Globus pallidus (tissue), 1 donor: Measurements from ENCODE around the gene PIBF1.
"Not testable (repeated sequence)": the region's sequence is repeated elsewhere in the genome, so short reads cannot be mapped to it uniquely, and the experiment has no call there.

Source experiments
- DNase-seq: peaks from one replicate; pipeline ENCODE4 v3.0.0-alpha.2; 2015; ENCODE audit warnings: low spot score

Gene PIBF1

DNA sequence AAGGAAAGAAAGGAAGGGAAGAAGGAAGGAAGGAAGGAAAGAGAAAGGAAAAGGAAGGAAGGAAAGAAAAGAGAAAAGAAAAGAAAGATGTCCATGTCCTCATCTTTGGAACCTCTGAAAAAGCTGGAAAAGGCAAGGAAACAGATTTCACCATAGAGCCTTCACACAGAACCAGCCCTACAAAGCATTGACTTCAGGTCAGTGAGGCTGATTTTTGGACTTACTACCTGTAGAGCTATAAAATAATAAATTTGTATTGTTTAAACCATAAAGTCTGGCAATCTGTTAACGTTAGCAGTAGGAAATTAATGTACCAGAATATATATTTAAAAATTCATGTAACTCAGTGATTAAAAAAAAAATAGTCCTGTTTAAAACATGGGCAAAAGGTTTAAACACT is 130.0 kb downstream of the PIBF1 start:
- DNase-seq: no peak

DNA sequence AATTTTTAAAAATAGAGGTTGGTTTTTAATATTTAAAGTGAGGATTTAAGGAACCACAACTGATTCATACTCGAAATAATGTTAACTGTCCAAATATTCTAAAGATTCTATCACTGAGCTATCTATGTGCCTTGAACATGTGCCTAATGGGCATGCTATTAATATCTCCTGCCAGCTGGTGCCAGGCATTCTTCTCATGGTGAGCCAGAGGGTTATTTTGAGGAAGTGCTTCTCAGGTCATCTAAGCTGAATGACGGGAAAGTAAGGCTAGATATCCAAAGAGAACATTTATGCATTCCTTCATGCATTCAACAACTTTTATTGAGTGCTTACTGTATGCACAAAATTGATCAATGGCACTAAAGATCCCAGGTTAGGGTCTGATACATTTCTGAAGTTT is 138.2 kb downstream of the PIBF1 start:
- no peak for DNase-seq

DNA sequence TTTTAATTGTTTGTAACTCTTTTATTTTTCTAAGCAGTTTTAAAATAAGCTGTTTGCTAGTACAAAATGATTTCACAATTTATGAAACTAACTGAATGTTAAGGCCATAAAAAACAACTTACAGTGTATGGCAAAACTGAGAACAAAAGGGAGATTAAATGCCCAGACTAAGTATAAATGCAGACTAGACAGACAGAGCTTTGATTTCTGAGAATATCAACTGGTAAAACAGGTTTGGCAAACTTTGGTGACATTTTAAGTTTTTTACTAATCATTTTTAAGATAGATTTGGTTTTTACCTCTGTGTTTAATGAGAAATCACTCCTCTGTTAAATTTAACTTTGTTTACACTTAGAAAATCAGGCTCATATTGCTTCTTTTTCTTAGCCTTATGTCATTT is 149.4 kb downstream of the PIBF1 start:
- DNase-seq: no peak

DNA sequence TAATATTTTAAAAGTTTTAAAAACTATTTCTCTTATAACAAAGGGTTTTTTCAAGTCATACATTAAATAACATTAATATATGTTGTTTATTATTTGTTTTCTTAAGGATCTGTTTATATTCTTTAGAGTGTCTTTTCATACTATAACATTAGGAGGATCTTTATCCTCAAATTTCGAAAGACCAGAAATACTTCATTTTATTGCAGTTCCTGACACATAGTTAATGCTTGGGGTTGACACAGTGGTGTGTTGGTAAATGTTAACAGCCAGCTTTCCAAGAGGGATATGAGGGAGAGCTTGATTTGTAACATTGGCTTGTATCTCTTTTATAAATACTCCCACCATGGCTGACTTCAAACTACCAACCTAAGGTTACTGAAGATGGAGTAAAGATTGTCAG is 150.3 kb downstream of the PIBF1 start:
- DNase-seq: no peak

DNA sequence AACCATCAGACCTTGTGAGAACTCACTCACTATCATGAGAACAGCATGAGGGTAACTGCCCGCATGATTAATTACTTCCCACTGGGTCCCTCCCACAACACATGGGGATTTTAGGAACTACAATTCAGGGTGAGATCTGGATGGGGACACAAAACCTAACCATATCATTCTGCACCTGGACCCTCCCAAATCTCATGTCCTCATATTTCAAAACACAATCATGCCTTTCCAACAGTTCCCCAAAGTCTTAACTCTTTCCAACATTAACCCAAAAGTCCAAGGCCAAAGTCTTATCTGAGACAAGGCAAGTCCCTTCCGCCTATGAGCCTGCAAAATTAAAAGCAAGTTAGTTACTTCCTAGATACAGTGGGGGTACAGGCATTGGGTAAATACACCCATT is 164.3 kb downstream of the PIBF1 start:
- DNase-seq: not testable (repeated sequence)

DNA sequence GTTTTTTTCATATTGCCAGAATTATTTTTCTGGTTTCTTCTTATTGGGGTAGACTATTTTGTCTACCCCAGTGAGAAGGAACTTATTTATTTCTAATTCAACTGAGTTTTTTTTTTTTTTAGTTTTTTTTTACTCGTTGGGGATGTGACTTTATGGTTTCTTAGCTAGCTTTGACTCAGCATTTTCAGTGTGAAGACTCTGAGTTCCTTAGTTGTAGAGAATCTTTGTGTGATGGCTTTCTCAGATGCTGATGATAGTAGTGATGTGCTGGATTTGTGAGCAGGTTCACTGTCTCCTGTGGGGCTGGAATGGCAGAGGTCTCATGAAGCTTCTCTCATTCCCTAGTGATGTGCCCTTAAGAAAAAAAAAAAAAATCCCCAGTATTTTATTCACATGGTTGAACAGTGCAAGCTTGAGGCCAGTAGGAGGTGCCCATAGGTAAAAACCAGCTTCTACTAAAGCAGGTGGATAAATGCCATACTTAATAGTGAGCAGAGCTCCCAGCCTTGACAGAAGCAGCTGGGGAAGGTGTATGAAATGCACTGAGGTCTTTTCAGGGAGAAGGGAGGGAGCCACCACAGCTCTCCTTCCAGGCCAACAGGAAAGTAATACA is 170.7 kb downstream of the PIBF1 start:
- no peak for DNase-seq

DNA sequence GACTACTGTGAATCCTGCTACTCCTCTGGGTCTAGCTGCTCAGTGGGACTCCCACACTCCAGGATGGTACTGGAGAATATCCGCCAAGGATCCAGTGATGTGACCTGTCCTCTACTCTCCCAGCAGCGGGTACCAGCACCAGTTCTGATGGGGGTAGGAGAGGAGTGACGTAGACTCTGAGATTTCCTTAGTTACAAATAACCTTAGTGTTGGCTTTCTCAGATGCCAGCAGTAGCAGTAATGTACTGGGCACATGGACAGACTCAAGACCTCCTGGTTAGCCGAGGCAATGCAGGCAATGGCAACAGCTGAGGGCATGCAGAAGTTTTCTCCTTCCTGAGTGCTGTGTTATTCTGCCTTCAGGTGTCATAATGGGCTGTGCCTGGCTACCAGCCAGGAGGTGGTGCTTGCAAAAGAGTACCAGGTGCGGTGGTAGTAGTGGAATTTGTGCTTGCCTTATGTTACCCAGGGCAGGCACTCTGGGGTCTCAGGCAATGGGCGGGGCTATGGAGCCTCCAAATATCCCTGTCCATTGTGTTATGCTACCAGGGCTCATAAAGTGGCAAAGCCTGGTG is 171.5 kb downstream of the PIBF1 start:
- DNase-seq: no peak

DNA sequence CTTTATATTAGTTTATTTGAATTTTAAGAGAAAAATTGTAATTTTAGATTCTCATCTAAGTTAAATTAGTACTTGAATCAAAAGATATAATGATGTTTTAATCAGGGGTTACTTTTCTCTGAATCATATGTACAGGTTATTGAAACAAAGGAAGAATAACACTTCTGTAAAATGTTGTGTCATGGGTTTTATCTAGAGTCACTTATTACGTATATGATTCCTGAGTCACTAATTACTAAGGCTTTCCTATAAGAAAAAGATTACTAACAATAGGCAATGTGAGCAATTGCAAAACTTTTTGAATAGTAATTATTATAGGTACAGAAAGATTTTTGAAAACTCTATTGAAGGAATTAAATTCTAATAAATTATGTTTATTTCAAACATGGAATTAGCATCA is 177.7 kb downstream of the PIBF1 start:
- DNase-seq: no peak

DNA sequence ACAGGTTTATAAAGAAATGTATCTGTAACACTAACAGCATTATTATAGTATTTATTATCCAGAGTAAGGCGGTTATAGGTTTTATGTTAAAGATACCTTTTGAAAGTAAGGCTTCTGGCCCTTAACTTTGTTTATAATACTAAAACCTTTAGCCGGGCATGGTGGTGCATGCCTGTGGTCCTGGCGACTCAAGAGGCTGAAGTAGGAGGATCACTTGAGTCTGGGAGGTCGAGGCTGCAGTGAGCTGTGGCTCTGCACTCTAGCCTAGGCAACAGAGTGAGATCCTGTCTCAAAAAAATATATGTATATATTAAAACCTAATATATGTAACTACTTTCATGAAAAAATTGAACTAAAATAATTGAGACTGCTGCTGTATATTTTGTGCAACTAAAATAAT is 178.2 kb downstream of the PIBF1 start:
- DNase-seq: no peak

DNA sequence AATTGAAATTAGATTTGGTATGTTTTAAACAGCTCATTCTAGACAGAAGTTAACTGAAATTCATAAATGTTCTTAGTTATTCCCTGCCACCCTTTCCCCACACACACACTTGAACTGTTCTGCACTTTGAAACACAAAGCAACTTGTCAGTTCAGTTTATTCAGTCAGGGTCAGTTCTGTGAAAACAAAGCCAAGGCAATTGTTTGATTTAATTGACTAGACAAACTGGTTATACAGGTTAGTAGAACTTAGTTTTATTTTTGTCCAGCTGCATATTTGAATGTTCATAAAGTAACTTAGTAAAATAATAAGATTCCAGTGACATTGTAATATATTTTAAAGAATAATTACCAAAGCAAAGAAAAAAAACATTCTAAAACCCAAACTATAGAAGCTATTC is 178.6 kb downstream of the PIBF1 start:
- DNase-seq: no peak

DNA sequence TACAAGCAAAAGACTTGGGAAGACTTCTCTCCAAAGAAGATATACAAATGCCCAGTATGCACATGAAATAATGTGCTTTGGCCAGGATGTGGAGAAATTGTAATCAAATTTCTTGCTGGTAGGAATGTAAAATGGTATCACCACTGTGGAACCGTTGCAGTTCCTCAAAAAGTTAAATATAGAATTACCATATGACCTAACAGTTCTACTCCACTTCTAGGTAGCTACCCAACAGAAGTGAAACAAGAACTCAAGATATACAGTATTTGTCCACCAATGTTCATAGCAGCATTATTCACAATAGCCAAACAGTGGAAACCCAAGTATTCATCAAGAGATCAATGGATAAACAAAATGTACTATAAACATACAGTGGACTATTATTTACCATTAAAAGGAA is 181.8 kb downstream of the PIBF1 start:
- no peak for DNase-seq

DNA sequence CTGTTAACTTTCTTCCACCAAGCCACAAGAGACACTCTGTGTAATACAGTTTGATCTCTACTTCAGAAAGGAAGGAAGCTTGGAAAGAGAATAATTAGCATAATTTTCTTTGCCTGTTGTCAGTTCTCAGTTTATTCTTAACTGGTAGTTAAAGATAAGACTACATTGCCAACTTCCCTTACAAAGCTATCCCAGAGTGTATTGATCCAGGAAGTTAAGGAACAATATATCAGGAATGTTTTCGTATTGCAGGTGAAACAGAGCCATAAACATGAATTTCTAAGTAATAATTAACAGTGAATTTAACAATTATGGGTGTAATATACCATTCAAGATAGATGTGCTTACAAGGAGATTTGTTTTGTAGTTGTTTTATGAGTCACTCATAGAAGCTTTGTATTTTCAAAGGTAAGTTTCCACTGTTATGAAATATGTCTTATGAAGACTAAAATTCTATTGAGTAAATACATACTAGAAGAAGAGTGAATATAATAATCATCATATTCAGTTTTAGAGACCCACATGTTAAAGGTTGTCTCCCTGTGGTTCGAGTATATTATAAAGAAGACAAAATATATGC is 188.5 kb downstream of the PIBF1 start:
- no peak for DNase-seq

DNA sequence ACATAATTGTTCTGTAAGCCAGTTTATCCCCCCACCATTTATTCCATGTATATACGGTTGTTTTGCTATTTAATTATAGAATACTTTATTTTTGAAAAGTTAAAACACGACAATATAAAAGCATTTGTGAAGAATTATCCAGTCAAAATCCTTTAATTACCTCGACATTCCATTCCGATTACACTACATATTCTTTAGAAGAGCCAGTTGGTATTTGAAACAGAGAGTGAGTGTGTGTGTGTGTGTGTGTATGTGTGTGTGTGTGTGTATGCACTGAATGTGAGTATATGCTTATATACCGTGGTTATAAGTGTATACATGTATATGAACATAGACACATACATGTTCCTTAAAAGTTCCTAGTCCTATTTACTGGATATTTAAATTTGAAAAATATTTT is 189.0 kb downstream of the PIBF1 start:
- no peak for DNase-seq

DNA sequence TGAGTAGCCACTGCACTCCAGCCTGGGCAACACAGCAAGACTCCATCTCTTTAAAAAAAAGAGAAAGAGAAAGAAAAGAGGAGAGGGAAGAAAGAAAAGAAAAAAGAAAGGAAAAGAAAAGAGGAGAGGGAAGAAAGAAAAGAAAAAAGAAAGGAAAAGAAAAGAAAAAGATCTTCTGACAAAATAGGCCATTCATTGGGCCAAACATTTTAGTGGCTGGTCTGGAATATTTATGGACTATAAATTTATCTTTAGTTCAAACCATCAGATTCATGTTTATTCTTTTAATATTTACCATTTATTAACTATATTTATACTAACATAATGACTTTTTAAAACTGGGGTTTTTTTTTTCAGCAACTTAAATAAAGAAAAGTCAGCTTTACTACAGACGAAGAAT is 191.3 kb downstream of the PIBF1 start:
- DNase-seq: no peak

DNA sequence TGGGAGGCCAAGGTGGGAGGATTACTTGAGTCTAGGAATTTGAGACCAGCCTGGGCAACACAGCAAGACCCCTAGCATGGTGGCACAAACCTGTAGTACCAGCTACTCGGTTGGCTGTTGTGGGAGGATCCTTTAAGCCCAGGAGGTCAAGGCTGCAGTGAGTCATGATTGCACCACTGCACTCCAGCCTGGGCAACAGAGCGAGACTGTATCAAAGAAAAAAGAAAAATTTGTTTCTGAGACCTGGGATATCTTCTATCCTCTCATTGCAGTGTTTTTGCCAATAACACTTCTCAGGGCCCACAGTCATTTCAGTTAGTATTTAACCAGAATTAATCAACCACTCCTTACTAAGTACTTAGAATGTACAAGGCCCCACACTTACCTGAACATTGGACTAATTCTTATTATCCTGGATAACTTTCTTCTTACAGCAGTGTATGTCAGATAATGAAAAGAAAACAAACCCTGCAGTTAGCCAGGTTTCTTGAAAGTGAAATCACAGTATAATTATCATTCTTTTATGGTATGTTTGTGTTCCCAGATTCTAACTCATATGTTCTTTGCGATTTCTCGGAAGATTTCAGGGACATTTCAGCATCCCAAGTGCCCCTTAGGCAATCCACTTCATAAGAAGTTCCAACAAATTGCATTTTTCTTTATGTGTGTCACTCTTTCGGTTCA is 201.3 kb downstream of the PIBF1 start:
- DNase-seq: no peak

DNA sequence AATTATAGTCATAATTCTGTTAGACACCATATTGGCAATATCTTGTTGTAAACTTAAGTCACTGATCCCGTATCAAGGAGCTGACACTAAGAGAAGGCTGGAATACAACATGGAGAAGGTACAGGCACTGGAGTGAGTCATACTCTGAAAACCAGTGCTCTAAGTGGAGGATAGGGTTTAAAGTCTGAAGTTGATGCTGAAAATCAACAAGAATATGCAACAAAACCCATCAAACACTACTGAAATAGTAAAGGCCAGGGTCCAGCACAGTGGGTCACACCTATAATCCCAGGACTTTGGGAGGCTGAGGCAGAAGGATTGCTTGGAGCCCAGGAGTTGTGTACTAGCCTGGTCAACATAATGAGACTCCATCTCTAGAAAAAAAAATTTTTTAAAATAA is 203.7 kb downstream of the PIBF1 start:
- no peak for DNase-seq

DNA sequence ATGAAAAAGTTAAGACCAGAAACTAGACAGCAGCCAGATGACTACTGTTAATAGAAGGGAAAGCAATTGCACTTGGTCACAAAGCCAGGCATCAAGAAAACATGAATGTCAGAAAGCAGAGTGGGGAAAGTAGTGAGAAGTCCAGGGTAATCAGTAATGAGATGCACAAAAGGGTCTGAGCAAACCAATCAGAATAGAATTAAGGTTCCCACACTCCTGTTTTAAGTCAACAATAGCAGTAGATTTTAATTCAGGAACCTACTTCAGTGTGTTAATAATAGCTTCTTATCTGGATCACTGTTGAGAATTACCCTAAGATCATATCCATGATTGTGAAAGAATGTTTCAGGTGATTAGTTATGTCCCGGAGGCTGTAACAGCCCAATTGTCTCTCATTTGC is 204.3 kb downstream of the PIBF1 start:
- no peak for DNase-seq

DNA sequence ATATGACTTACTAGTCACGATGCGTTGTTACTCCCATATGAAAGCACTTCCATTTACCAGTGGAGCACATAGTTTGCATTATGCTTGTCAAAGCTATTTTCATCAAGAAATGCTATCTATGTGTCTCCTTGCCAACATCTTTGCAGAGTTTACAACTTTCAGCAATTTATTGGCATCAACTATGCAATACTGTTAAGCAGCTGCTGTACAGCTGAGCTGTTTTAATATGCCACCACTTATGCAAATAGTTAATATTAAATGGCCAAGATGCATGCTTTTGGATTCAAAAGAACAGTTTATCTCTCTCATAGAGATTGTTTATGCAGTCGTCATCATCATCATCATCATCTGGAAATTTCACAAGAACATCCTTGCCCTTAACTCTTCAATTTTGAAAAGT is 209.0 kb downstream of the PIBF1 start:
- DNase-seq: no peak

DNA sequence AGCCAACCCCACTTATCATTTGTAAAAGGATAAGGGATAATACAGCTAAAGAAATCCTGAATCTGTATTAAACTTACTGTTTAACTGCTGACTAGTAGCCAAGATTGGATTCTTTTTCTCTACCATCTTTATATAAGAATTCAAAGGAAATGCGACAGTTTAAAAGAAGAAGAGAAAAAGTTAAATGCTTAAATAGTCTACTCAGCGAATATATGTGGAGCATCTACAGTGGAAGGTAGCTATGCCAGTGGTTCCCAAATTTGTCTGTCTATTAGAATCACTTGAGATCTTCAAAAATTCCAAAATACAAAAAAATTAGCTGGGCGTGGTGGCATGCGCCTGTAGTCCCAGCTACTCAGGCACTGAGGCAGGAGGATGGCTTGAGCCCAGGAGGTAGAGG is 216.1 kb downstream of the PIBF1 start:
- DNase-seq: no peak

DNA sequence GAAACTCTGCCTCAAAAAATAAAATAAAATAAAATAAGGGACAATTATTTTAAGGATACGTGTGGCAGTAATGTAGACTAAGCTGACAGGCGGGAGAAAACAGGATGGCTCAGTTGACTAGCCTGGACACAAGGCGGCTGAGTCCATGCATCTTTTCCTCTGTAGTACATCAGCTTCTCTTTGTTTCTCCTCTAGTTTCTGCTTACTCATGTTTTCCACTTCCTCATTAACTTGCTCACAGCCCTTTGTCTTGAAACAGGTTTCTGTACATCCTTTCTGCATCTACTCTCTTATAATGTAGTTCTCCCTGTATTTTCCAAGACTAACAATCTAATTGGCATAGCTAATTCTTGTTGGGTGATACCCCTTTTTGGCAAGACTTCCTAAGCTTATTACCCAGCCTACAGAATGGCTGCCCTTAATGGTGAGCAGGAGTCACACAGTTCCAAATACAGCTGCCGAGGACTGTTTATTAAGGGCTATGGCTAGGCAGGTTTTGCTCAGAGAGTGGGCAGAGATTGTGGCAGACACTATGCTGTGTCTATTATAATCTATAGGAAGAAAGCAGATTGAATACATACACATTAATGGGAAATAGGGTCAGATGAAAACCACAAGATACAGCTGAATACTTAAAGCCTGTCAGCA is 218.2 kb downstream of the PIBF1 start:
- no peak for DNase-seq

DNA sequence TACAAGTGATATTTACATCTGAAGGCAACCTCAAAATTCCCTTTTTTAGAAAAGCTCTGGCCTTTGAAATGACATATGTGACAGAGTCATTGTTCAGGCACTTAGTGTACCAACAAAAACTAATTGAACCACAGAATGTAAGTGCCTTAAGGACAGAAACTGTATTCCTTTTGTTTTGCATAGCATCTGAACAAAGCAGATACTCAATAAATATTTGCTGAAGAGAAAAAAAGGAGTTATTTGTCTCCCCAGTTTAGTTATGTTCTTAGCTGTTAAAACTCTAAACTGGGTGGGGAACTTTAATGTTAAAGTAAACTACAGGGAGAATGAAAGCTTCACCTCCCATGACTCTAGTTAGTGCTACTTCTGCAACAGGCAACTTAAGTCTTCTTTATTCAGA is 220.0 kb downstream of the PIBF1 start:
- DNase-seq: no peak

DNA sequence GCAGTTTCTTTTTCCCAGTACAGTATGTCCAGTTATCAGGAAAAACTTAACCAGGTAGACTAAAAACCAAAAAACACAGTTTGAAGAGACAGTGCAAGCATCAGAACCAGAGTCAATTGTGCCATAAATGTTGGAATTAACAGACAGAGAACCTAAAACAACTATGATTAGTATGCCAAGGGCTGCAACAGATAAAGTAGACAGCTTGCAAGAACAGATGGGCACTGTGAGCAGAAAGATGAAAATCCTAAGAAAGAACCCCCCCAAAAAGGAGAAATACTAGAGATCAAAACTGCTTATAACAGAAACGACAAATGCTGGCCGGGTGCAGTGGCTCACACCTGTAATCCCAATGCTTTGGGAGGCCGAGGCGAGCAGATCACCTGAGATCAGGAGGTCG is 229.8 kb downstream of the PIBF1 start:
- no peak for DNase-seq

DNA sequence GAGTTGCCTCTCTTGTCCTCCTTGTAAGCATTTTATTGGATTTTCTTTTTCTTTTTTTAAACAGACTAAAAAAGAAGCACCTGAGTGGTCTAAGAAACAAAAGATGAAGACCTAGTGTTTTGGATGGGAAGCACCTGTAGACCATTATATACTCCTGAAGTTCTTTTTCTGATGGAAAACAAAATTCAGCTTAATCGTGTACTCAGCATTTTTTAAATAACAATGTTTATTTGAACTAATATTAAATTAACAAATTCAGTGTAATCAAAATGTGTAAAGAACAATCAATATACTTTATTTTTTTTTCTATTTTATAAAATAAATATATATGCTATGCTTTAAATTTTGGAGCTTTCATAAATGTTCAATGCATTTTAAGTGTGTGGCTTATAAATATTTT is 233.9 kb downstream of the PIBF1 start:
- no peak for DNase-seq
